ENCODE results near the gene CMSS1. TPM values are rescaled to one million over a fixed set of nuclear protein-coding genes. Genes with fewer than 3 reads are reported as not detected.

Gene CMSS1
- total RNA-seq, 1 experiment from 2014 or later = 70.6 TPM

DNA sequence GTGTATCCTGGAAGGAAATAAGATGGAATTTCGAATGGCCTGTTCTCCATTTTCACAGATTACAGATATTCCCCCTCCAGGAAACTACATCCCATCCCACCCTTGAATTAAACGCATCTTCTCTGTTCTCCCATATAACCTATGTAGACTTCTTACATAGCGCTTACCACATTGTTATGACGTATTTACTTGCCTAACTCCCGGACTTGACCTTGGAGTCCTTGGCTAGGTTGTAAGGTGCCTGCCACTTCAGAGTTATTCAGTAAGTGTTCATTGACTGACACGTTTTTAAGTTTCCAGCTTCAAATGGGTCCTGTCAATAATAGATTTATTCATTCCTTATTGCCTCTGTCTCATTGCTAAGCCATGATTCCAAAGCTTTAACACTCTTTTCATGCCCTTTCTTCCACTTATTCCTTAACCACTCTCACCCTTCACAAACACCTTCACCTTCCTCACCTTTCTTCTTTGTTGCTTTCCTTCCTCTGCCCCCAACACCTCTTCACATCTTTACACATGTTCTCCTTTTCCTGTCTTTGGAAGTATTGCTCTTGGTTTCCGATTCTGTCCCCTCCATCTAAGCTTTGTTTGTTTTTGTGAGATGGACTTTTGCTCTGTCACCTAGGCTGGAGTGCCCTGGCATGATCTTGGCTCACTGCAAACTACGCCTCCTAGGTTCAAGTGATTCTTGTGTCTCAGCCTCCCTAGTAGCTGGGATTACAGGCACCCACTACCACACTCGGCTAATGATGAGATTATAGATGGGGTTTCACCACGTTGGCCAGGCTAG, 138.3 kb downstream of the CMSS1 start (continued):
- TF ChIP-seq, protein P1, sequence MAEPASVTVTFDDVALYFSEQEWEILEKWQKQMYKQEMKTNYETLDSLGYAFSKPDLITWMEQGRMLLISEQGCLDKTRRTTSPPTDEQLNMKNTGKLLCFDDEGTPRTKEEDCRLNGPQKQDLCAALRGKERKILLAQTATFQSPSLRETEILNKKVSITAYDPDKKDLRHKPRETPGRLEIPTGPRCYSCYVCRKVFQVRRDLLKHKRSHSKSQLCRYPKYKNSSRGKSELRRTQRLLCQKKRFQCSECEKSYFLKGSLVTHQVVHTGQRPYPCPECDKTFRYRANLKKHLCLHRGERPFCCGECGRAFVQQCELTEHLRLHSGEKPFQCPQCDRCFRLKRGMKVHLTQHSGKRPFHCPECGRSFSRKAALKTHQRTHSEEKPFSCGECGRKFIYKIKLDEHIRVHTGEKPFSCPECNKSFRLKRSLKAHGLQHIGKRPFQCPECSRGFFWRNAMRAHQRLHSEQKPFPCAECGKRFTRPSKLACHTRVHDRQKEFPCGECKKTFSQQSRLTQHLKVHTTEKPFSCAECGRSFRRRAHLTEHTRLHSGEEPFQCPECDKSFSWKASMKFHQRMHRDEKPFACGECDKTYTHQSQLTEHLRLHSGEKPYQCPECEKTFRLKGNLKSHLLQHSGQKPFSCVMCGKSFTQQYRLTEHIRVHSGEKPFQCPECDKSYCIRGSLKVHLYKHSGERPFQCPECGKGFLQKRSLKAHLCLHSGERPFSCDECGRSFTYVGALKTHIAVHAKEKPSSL (CRISPR knock-in tag; conservative IDR thresholded peaks at IDR 0.05) = no peak
- no peak for TF ChIP-seq ZNF416 (CRISPR knock-in tag; IDR thresholded peaks at IDR 0.05)
- no peak for TF ChIP-seq NFYB (CRISPR knock-in tag; conservative IDR thresholded peaks at IDR 0.05; ENCODE audit: low read depth)
- no peak for TF ChIP-seq GTF2I (CRISPR knock-in tag; conservative IDR thresholded peaks at IDR 0.05)
- no peak for TF ChIP-seq CREM (CRISPR knock-in tag; IDR thresholded peaks at IDR 0.05)
- TF ChIP-seq SOX15 (CRISPR knock-in tag; IDR thresholded peaks at IDR 0.05) = no peak
- no peak for TF ChIP-seq JUN (CRISPR knock-in tag; IDR thresholded peaks at IDR 0.05)
- TF ChIP-seq ZNF671 (CRISPR knock-in tag; IDR thresholded peaks at IDR 0.05) = no peak

DNA sequence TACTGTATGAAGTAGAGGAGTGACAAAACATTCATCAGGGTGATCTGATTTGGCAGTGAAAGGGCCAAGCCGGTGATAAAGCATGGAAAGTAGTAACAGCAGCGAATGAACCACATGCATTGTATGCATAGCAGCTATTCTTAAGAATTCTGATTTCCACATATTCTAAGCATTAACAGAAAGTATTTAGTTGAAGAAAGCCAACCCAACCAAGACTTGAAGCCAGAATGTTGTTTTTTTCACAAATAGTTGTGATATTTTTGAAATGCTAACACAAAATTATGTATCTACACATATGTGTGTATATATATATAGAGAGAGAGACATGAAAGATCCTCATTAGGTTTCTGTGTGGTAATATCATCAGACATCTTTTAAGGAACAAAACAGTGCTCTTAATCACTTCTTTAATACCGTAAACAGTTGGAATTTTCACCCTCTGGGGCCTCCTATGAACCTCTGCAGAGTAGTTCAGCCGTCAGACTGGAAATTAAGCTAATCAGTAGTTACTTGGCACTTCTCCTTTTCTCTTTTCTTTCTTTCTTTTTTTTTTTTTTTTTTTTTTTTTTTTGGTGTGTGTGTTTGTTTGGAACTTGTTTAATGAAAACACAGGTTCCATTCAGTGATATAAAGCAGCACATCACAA, 139.6 kb downstream of the CMSS1 start:
- no peak for DNase-seq (ENCODE audit: low spot score)
- no peak for TF ChIP-seq ZNF396 (CRISPR knock-in tag; IDR thresholded peaks at IDR 0.05; ENCODE audit: borderline replicate concordance)
- TF ChIP-seq, protein P2, sequence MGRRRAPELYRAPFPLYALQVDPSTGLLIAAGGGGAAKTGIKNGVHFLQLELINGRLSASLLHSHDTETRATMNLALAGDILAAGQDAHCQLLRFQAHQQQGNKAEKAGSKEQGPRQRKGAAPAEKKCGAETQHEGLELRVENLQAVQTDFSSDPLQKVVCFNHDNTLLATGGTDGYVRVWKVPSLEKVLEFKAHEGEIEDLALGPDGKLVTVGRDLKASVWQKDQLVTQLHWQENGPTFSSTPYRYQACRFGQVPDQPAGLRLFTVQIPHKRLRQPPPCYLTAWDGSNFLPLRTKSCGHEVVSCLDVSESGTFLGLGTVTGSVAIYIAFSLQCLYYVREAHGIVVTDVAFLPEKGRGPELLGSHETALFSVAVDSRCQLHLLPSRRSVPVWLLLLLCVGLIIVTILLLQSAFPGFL (CRISPR knock-in tag; IDR thresholded peaks at IDR 0.05; ENCODE audit: borderline replicate concordance) = no peak
- TF ChIP-seq ELF4 (CRISPR knock-in tag; IDR thresholded peaks at IDR 0.05; ENCODE audit: low read depth) = no peak
- TF ChIP-seq, protein P3, sequence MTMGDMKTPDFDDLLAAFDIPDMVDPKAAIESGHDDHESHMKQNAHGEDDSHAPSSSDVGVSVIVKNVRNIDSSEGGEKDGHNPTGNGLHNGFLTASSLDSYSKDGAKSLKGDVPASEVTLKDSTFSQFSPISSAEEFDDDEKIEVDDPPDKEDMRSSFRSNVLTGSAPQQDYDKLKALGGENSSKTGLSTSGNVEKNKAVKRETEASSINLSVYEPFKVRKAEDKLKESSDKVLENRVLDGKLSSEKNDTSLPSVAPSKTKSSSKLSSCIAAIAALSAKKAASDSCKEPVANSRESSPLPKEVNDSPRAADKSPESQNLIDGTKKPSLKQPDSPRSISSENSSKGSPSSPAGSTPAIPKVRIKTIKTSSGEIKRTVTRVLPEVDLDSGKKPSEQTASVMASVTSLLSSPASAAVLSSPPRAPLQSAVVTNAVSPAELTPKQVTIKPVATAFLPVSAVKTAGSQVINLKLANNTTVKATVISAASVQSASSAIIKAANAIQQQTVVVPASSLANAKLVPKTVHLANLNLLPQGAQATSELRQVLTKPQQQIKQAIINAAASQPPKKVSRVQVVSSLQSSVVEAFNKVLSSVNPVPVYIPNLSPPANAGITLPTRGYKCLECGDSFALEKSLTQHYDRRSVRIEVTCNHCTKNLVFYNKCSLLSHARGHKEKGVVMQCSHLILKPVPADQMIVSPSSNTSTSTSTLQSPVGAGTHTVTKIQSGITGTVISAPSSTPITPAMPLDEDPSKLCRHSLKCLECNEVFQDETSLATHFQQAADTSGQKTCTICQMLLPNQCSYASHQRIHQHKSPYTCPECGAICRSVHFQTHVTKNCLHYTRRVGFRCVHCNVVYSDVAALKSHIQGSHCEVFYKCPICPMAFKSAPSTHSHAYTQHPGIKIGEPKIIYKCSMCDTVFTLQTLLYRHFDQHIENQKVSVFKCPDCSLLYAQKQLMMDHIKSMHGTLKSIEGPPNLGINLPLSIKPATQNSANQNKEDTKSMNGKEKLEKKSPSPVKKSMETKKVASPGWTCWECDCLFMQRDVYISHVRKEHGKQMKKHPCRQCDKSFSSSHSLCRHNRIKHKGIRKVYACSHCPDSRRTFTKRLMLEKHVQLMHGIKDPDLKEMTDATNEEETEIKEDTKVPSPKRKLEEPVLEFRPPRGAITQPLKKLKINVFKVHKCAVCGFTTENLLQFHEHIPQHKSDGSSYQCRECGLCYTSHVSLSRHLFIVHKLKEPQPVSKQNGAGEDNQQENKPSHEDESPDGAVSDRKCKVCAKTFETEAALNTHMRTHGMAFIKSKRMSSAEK (CRISPR knock-in tag; IDR thresholded peaks at IDR 0.05; ENCODE audit: borderline replicate concordance) = no peak
- no peak for TF ChIP-seq IRF2 (CRISPR knock-in tag; IDR thresholded peaks at IDR 0.05; ENCODE audit: borderline replicate concordance, low read depth)
- no peak for TF ChIP-seq CBFB (CRISPR knock-in tag; IDR thresholded peaks at IDR 0.05; ENCODE audit: low read depth)
- TF ChIP-seq FOXK1 (CRISPR knock-in tag; IDR thresholded peaks at IDR 0.05) = no peak
- no peak for TF ChIP-seq FOXJ3 (CRISPR knock-in tag; IDR thresholded peaks at IDR 0.05; ENCODE audit: borderline replicate concordance)
- no peak for TF ChIP-seq ZNF317 (CRISPR knock-in tag; IDR thresholded peaks at IDR 0.05; ENCODE audit: borderline replicate concordance, low read depth)
- TF ChIP-seq ETV6 (CRISPR knock-in tag; IDR thresholded peaks at IDR 0.05) = no peak
- TF ChIP-seq, protein P4, sequence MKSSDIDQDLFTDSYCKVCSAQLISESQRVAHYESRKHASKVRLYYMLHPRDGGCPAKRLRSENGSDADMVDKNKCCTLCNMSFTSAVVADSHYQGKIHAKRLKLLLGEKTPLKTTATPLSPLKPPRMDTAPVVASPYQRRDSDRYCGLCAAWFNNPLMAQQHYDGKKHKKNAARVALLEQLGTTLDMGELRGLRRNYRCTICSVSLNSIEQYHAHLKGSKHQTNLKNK (CRISPR knock-in tag; IDR thresholded peaks at IDR 0.05) = no peak
- Mint-ChIP-seq H3K36me3 (no peaks in the 10 kb centered on the region), H3K4me3 (no peak overlapping the region), H3K27ac (no peak overlapping the region), H3K4me1 (peaks cover 5% of the 10 kb centered on the region; the same call in 1 of the 2 replicates), H3K27me3 (ENCODE audit: low read depth) (no peaks in the 10 kb centered on the region), H3K9me3 (no peaks in the 10 kb centered on the region)
- CTCF ChIA-PET = interaction anchor here (1.2 kb wide), 1 partner anchor 10 kb away, joined by 3 read pairs; no protein-coding TSS in a partner anchor
- POLR2A ChIA-PET = no interaction called here
- no peak for ATAC-seq
